CD4-positive, alpha-beta T cell treated with Interleukin-10 for 1 hour (primary cell): ENCODE measurements around the gene KLHDC7B.
A peak's percentile ranks its signal among the peaks of the same experiment; 100 is the strongest.
"Not testable (repeated sequence)": the region's sequence is repeated elsewhere in the genome, so short reads cannot be mapped to it uniquely, and the experiment has no call there.

Source experiments
- DNase-seq: peaks from one replicate; pipeline ENCODE4 v3.0.0-alpha.2; 2020

The KLHDC7B gene

DNA sequence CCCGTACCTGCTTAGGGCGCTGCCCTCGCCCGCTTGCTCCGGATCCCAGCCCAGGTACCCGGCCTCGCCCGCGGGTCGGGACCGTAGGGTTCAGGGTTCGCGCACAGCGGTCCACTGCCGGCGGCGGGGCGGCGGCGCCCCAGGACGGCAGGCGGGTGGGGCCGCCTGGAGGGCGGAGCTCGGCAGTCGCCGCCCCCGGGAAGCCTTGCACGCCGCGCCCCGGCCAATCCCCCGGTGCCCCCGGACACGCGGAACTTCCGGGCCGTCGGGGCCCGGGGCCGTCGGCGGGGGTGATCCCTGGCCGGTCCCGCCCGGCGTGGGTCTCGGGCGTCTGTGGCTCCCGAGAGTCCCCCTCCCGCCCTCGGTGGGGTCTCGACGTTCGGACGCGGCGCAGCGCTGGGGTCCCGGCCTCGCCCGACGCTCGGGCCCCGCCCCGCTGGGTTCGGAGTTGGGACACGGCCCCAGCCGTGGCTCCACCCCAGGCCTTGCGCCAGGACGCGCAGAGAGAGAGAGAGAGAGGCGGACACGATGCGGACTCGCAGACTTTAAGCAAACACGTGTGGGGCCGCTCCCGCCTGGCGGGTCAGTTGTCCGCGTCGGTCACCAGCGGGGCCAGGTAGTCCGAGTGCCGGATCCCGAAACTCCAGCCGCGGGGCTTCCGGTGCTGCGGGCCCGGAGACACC, 15.7 kb upstream of the KLHDC7B start, which contains the start of gene TYMP:
Gene TYMP (minus strand): TSS at position 116 of the 683 bp plus-strand sequence. CDS start 303 bp downstream, outside the sequence.
- DNase-seq = peak; percentile 80

DNA sequence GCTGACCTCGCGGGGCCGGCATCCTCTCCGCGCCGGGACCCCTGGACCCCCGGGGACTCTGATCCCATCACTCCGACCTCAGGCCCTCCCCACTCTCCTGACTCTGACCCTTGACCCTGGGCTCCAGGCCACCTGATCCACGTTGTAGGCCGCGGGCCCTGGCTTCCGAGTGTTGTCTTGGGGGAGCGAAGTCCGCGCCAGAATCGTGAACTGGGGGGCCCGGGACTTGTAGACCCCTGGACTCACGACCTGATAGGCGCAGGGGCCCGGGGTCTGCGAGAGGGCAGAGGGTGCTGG, 15.2 kb upstream of the KLHDC7B start:
- DNase-seq = no peak

DNA sequence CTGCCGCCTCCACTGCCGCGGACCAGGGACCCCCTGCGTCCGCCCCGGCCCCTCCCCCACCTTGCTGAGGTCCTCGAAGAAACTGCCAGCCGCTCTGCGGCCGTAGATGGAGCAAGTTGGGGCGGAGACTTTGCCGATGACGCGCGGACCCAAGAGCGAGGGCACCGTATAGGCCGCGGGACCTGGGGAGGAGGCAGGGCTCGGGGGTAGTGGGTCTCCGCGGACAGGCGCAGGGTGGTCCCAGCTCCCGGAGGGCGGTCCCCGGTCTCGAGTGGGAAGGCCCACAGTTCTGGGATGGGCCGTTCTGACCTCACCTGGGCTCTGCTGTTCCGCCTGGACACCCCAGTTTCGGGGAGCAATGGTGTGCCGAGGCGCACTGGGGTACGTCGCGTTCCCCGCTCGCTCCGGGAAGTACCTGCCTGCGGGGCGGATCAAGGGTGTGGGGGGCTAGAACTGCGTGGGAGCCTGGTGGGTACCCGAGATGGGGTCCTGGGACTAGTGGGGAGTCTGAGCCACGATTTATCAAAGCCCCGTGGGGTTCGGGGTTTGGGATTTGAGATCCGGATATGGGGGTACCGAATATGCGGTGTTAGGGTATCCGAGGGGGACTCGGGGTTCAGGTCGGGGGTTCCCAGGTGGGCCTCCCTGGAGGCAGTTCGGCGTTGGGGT, 14.7 kb upstream of the KLHDC7B start:
- DNase-seq = peak; percentile 88

DNA sequence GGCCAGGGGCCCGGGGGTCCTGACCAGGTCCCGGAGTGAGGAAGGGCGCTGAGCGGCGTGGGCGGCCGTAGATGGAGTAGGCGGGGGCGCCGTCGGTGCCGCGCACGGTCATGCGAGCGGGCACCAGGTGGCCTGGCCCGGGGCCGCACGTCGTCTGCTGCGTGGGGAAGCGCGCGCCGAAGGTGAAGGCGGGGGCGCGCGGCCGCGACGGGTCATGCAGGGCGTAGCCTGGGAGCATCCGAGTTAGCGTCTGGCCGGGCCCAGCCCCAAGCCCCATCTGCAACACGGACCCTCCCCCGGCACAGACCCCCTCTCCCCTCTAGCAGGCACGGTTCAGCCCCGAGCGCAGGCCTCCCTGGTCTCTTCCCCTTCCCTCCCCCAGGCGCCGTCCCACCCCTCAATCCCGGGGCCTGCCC, 14.1 kb upstream of the KLHDC7B start:
- peak; percentile 79 for DNase-seq

DNA sequence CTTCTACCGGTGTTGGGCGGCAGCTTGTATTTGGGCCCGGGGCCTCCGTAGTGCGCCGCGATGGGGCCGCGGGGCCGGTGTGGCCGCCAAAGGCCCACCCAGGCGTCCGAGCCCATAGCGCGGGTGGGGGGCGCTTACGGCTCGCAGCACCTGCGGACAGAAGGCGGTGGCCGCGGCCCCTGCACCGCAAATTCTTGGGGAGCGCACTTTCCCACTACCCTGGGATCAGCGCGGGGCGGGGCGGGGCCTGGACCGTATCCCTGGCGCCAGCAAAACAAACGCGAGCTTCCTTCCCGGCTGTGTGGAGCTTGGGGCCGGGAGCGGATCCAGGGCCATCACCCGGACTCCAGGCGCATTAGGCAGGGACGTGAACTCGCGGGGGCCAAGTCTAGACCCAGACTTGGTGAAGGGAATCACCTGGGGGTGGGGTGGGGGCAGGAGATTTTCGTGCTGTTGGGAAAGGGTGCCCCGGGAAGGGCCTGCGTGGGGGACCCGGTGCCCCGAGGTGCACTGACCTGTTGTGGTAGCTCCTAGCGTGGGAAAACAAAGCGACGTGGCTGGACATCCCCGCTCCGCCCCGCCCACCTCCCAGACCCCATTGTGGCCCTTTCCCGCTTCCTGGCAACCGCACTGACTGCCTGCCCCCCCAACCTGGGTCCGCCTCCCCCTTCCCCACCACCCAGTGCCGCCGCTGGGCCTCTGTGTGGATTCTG, 13.6 kb upstream of the KLHDC7B start:
- DNase-seq = no peak

DNA sequence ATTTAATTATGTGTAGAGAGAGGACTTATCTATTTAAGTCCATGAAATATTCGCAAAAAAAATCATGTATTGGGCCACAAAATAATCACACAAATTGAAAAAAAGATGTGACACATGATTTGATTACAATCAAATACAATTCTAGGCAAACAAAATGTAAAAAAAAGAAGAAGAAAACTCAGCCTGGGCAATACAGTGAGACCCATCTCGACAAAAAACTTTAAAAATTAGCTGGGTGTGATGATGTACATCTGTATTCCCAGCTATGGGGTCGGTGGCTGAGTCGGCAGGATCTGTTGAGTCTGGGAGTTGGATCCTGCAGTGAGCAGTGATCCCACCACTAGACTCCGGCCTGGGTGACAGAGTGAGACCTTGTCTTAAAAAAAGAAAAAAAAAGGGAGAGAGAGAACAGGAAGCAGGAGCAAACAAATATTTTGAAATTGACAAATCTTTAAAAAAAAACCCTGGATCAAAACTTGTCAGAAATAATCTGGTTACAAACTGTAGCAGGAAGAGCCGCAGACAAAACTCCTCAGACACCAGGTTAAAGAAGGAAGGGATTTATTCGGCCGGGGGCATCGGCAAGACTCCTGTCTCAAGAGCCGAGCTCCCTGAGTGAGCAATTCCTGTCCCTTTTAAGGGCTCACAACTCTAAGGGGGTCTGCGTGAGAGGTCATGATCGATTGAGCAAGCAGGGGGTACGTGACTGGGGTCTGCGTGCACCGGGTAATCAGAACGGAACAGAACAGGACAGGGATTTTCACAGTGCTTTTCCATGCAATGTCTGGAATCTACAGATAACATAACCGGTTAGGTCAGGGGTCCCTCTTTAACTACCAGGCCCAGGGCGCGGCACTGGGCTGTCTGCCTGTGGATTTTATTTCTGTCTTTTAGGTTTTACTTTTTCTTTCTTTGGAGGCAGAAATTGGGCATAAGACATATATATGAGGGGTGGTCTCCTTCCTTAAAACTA, 12.6 kb upstream of the KLHDC7B start:
- no peak for DNase-seq

DNA sequence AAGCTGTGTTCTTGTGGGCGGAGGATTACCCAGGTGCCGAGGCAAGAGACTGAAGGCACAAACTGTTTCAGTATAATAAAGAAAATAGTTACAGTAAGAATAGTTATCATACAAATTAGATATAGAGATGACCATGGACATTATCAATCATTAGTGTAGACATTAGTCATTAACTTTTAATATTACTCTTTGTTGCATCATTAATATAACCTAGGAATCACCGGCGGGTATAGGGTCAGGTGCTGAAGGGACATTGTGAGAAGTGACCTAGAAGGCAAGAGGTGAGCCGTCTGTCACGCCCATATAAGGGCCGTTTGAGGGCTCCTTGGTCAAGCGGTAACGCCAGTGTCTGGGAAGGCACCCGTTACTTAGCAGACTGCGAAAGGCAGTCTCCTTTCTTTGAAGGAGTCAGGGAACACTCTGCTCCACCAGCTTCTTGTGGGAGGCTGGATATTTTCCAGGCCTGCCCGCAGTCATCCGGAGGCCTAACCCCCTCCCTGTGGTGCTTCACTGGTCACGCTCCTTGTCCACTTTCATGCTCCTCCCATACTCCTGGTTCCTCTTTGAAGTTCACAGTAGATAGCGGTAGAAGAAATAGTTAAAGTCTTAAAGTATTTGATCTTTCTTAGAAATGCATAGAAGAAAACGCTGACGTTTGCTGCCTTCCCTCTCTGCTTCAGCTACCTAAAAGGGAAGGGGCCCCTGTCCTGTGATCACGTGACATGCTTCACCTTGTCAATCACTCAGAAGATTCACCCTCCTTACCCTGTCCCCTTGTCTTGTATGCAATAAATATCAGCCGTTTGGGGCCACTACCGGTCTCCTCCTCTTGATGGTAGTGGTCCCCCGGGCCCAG, 11.6 kb upstream of the KLHDC7B start:
- peak; percentile 54 for DNase-seq

DNA sequence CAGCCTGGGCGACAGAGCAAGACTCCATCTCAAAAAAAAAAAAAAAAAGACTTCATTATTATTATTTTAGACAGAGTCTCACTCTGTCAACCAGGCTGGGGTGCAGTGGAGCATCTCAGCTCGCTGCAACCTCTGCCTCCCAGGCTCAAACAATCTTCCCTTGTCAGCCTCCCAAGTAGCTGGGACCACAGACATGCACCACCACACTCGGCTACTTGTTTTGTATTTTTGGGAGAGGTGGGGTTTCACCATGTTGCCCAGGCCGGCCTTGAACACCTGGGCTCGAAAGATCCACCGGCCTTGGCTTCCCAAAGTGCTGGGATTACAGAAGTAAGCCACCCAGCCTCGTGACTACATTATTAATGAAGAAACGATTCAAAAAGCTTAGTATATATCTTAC, 10.6 kb upstream of the KLHDC7B start:
- DNase-seq = no peak

DNA sequence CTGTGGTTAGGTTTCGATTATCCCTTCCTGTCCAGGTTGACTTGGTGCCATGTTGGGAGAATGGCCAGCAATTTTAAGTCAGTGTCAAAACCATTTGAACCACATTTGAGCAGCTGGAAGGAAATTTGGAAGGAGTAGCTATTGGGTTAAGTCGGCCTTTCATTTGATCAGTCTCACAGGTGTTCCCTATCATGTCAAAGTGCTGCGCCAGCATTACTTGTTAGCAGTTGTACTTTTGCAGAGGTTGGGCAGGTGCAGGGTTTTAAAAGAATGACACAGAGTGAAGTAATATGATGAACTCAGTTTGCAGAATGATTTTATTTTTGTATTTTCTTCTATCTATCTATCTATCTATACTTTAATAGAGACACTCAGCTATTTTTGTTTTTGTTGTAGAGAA, 9.5 kb upstream of the KLHDC7B start:
- no peak for DNase-seq

DNA sequence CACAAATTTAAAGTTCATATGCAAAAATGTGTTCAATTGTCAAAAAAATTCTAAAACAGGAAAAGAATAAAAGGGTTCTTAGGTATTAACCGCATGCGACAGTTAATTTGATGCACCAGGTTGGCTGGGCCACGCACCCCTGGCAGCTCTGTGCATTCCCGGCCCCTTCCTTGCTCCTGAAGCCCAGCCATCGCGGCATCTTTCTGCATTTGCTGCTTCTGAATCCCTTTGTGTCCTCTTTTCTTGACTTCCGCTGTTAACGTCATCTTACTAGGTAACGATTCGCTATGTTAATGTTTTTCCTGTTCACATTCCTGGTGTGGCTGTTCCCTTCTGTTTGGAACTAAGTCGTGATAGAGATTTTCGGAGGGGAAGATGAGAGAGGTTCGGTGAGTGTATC, 7.9 kb upstream of the KLHDC7B start:
- no peak for DNase-seq

DNA sequence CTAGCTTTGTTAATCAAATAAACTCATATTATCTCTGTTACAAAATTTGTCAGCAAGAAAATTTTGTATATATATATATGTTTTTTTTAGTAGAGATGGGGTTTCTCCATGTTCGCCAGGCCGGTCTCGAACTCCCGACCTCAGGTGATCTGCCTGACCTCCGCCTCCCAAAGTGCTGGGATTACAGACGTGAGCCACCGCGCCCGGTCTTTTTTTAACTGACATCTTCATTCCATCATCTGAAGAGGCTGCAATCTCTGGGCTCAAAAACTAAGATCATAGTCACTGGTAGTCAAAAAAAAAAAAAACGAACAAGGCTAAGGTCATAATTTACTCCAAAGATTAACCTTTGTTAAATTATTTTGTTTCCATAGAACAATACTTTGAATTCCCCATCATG, 5.3 kb upstream of the KLHDC7B start:
- DNase-seq = no peak

DNA sequence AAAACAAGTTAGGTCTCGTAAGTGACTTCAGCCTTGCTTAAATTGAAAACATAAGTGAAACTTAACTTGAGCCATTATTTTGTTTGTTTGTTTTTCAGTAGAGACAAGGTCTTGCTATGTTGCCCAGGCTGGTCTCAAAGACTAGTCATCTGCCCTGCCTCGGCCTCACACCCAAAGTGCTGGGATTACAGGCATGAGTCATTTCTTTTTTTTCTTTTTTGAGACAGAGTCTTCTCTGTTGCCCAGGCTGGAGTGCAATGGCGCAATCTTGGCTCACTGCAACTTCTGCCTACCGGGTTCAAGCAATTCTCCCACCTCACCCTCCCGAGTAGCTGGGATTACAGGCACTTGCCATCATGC, 4.1 kb upstream of the KLHDC7B start:
- not testable (repeated sequence) for DNase-seq

DNA sequence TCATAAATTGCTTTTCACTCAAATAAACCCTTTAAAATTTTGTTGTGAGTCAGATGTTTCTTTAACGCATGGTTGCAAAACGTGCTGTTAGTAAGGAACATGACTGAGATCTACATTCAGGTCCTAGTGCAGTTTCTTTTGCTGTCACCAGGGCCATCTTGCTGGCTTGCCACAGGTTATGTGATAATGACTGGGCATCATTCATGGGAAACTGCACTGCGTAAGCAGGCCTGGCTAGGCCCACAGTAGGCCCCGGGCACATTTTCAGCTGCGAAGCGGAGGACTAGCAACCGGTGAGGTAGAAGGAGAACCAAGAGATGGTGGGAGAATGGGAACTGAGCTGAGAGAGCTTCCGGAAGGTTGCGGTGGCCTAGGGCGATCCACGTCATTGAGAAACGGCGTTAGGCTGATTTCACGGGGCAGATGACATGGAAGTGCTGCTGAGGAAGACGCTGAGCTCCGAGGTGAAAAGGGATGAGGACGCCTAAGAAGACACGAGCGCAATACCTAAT, 3.2 kb upstream of the KLHDC7B start:
- no peak for DNase-seq

DNA sequence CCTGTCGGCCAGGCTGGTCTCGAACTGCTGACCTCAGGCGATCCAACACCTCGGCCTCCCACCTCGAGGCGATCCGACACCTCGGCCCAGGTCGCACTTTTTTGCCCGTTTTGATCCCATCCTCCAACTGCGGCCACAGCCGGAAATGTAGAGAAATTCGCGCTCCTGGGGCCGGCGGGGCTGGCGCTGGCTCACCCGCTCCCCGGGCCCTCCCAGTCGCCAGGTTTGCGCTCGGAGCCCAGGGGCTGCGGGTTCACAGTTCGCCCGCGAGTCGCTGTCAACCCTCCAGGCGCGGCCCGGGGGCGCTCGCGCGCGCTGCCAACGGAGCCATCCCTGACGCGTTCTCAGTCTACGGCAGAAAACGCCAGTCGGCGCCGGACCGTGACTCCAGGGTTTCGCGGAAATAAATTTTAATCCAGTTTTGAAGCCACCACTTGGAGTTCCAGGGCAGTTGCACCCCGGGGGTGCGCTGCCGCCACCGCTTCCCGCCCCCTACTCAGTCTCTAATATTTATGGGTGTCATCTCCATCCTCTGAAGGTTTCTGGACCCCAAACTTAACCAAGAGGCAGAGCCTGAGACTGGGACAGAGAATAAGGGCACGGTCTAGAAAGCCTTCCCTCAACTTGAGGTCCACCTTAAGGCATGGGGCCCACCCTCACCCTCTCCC, 1.5 kb upstream of the KLHDC7B start:
- peak; percentile 89 for DNase-seq

DNA sequence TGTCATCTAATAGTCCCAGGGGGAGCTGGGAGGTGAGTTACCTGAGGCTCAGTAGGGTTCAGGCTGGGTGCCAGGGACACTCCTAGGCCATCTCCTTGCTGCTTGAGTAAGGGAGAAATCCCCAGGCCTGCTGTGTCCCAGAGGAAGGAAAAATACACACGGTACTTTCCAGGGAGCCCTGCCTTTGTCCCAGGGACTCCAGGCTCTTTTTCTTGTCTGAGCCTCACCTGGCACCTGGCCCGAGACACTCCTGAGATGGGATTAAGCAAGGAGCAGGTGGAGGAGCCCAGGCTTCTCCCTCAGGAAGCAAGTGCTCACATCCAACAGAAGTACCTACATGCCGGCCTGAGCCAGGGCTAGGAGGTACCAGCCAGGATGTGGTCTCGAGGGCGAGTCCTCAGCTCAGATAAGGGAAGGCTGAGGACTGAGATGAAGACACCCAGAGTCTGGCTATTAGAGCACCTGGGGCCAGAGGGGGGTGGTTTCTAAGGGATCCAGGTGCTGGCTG, 899 bp upstream of the KLHDC7B start:
- DNase-seq = peak; percentile 52

DNA sequence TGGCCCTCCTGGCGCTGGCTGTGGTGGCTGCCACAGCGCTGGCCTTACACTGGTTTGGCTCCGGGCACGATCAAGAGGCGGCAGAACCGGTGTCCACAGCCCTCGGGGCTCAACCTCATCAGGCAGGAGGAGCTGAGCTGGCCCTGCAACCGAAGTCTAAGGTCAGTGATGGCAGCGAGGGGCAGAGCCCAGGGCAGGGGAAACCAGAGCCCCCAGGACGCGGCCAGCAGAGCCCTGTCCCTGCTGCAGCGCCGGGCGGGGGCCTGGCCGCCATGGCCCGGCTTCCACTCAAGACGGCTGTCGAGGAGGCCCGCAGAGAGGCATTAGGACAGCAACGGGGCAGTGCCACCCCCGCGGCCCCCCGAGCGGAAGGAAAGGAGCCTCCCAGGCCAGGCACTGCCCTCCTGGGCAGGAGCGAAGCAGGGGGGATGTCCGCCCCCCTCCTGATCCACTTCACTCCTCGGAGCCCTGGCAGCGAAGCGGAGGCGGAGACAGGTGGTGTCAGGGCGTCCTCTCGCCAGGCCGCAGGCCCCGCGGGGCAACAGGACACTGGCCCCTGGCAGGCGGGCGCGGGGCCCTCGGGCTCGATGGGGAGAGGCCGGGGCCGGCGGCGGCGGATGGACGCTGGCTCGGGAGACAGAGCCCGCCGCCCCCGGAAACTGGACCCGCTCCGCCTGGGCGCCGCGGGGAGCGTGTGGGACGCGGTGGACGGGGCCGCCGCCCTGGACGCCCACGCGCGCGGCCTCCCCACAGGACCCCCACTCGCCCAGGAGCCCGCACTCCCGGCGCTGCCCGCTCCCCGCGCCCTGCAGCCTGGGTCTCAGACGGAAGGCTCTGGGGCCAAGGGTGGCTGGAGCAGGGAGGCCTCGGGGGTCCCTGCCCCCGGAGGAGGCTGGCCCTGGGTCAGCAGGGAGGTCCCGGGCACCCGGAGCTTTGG, 895 bp downstream of the KLHDC7B start:
- DNase-seq = no peak

DNA sequence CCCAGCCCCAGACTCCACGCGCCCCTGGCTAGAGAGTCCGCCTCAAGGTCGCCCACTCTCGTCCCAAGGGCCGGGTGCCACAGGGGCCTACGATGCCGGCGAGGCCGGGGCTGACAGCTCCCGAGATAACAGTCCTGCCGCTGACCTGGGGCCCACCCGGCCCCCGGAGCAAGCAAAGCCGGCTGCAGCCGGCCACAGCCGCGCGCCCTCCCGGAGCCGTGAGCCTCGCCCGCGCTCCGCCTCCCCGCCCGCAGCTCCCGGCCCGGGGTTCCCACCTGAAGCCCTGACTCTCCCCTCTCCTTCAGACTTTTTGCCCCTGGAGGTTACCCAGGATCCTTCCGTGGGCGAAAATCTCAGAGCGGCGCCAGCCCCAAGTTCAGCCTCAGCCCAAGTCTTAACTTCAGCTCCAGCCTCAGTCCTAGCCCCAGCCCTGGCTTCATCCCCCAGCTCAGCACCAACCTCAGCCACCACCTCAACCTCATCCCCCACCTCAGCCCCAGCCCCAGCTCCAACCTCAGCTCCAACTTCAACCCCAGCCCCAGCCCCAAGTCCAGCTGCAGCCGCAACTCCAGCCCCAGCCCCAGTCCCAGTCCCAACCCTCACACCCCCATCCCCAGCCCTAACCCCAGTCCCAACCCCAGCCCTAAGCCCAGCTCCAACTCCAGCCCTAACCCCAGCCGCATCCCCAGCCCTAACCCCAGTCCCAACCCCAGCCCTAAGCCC, 1.7 kb downstream of the KLHDC7B start:
- no peak for DNase-seq

DNA sequence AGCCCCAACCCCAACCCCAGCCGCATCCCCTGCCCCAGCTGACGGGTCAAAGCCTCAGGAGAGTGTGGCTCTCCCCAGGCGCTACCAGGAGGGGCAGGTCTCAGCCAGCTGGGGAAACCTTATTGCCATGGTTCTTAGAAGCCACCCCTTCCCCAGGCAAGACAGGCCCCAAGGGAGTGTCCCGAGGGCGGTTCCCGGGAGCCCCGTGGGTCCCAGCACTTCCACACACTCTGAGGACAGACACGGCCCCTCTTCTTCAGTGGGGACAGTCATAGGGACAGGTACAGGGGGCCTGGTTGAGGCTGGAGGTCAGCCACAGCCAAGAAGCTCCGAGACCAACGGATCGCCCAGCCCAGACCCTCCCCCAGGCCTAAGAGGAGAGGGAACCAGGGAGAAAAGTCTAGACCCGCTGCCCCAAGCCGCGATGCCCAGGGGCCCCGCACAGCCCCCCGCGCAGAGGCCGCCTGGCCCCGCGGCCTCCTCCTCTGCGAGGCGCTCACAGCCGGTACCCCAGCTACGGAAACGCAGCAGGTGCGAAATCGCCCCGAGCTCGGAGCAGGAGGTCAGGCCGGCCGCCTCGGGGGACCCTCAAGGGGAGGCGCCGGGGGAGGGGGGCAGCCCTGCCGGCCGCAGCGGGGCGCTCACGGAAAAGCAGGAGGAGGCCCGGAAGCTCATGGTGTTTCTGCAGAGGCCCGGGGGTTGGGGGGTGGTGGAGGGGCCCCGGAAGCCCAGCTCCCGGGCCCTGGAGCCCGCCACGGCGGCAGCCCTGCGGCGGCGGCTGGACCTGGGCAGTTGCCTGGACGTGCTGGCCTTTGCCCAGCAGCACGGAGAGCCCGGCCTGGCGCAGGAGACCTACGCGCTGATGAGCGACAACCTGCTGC, 2.6 kb downstream of the KLHDC7B start:
- DNase-seq = peak; percentile 64
